Measurements from ENCODE around the gene TNFRSF6B. TPM values are rescaled to one million over a fixed set of nuclear protein-coding genes. Genes with fewer than 3 reads are reported as not detected.
"Not testable (repeated sequence)": the region's sequence is repeated elsewhere in the genome, so short reads cannot be mapped to it uniquely, and the experiment has no call there.

Gene TNFRSF6B
- total RNA-seq, 3 donors from 2014 or later (not counting 1 experiment from before 2014, with no cell fraction given): not detected

DNA sequence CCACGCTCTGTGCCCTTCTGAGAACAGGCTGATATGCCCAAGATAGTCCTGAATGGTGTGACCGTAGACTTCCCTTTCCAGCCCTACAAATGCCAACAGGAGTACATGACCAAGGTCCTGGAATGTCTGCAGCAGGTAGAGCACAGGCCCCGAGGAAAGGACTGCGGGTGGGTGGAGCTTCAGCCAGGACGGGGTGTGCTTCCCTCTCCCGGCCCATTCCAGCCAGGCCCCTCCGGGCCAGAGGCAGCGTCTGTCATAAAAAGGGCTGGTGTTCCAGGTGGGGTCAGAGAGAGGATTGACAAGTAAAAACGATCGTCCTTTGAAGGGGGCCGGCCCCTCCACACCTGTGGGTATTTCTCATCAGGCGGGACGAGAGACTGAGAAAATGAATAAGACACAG lies 37.1 kb upstream of the TNFRSF6B start:
- Mint-ChIP-seq H3K9me3 (no peaks in the 10 kb centered on the region), H3K27me3 (ENCODE audit: low read depth in 2 of 2) (peaks cover 0 to 3% of the 10 kb centered on the region in 2 donors), H3K4me3 (peak overlapping the region; percentile 97), H3K27ac (no peak overlapping the region), H3K36me3 (no peaks in the 10 kb centered on the region), H3K4me1 (peaks cover 22 to 24% of the 10 kb centered on the region in 2 donors)
- Histone ChIP-seq H3K27ac (ENCODE audit: low read length) (no peak overlapping the region), H3K9me3 (ENCODE audit: control insufficient read depth, insufficient read depth, low read length) (no peaks in the 10 kb centered on the region), H3K27me3 (ENCODE audit: control insufficient read depth, insufficient read depth, low read length) (peaks cover 7% of the 10 kb centered on the region), H3K4me3 (ENCODE audit: low read length) (no peak overlapping the region), H3K36me3 (ENCODE audit: control insufficient read depth, insufficient read depth, low read length) (peaks cover 5% of the 10 kb centered on the region), H3K4me1 (ENCODE audit: control insufficient read depth, insufficient read depth, low read length) (peaks cover 25% of the 10 kb centered on the region)
- 87% methylated on average over 13 of the region's 13 CpGs for WGBS (ENCODE audit: insufficient coverage)
- ATAC-seq: no peak
- intact Hi-C loops (cut with micrococcal nuclease): loop anchor here (5.0 kb wide), 1 partner anchor 122 kb away; the partner anchor contains the start of gene PTK6
- no peak for DNase-seq
- TF ChIP-seq, protein P1, sequence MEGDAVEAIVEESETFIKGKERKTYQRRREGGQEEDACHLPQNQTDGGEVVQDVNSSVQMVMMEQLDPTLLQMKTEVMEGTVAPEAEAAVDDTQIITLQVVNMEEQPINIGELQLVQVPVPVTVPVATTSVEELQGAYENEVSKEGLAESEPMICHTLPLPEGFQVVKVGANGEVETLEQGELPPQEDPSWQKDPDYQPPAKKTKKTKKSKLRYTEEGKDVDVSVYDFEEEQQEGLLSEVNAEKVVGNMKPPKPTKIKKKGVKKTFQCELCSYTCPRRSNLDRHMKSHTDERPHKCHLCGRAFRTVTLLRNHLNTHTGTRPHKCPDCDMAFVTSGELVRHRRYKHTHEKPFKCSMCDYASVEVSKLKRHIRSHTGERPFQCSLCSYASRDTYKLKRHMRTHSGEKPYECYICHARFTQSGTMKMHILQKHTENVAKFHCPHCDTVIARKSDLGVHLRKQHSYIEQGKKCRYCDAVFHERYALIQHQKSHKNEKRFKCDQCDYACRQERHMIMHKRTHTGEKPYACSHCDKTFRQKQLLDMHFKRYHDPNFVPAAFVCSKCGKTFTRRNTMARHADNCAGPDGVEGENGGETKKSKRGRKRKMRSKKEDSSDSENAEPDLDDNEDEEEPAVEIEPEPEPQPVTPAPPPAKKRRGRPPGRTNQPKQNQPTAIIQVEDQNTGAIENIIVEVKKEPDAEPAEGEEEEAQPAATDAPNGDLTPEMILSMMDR (IDR thresholded peaks at IDR 0.05): no peak

DNA sequence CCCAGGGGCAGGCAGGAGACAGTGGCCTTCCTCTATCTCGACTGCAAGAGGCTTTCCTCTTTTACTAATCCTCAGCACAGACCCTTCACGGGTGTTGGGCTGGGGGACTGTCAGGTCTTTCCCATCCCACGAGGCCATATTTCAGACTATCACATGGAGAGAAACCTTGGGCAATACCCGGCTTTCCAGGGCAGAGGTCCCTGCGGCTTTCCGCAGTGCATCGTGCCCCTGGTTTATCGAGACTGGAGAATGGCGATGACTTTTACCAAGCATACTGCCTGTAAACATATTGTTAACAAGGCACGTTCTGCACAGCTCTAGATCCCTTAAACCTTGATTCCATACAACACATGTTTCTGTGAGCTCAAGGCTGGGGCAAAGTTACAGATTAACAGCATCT lies 36.3 kb upstream of the TNFRSF6B start:
- H3K27me3 ChIP-seq (ENCODE audit: control insufficient read depth, insufficient read depth, low read length); H3K27me3 Mint-ChIP-seq (ENCODE audit: low read depth in 2 of 2); DNase-seq; H3K36me3 Mint-ChIP-seq; intact Hi-C loops (cut with micrococcal nuclease); H3K4me3 ChIP-seq (ENCODE audit: low read length); H3K36me3 ChIP-seq (ENCODE audit: control insufficient read depth, insufficient read depth, low read length); H3K27ac Mint-ChIP-seq; H3K9me3 Mint-ChIP-seq; H3K27ac ChIP-seq (ENCODE audit: low read length); ATAC-seq; H3K9me3 ChIP-seq (ENCODE audit: control insufficient read depth, insufficient read depth, low read length): not testable (repeated sequence)
- Mint-ChIP-seq H3K4me3 (peak overlapping the region; percentile 21), H3K4me1 (peaks cover 22 to 24% of the 10 kb centered on the region in 2 donors)
- peaks cover 20% of the 10 kb centered on the region for H3K4me1 ChIP-seq (ENCODE audit: control insufficient read depth, insufficient read depth, low read length)
- WGBS (ENCODE audit: insufficient coverage): 96% methylated on average over 10 of the region's 10 CpGs

DNA sequence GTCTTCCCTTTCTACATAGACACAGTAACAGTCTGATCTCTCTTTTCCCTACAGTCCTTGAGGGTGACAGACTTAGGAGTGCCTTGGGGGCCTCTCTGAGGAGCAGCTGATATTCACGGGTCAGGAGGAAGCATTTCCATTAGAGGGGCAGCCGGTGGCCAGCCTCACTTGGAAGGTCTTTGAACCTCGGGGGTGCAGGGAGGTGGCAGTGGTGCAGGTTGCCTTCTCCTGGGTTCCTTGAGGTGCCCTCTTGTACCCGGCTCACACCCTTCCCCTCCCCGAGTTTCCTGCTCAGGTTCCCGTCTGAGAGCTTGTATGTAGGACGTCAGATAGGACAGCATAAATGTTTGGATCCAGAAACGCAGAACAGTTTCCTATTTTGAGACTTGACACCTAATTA lies 35.8 kb upstream of the TNFRSF6B start:
- Mint-ChIP-seq H3K9me3 (no peaks in the 10 kb centered on the region), H3K36me3 (no peaks in the 10 kb centered on the region), H3K27ac (no peak overlapping the region), H3K4me3 (no peak overlapping the region), H3K27me3 (ENCODE audit: low read depth in 2 of 2) (no peaks in the 10 kb centered on the region), H3K4me1 (peaks cover 22 to 24% of the 10 kb centered on the region in 2 donors)
- DNase-seq (no peak), ATAC-seq (no peak)
- TF ChIP-seq, protein P1 (IDR thresholded peaks at IDR 0.05): no peak
- no peak overlapping the region for H3K27ac ChIP-seq (ENCODE audit: low read length)
- 93% methylated on average over 8 of the region's 8 CpGs for WGBS (ENCODE audit: insufficient coverage)
- peaks cover 20% of the 10 kb centered on the region for H3K4me1 ChIP-seq (ENCODE audit: control insufficient read depth, insufficient read depth, low read length)
- H3K9me3 ChIP-seq (ENCODE audit: control insufficient read depth, insufficient read depth, low read length): no peaks in the 10 kb centered on the region
- H3K36me3 ChIP-seq (ENCODE audit: control insufficient read depth, insufficient read depth, low read length): peaks cover 5% of the 10 kb centered on the region
- intact Hi-C loops (cut with micrococcal nuclease): no loop called here
- H3K27me3 ChIP-seq (ENCODE audit: control insufficient read depth, insufficient read depth, low read length): no peaks in the 10 kb centered on the region
- no peak overlapping the region for H3K4me3 ChIP-seq (ENCODE audit: low read length)

DNA sequence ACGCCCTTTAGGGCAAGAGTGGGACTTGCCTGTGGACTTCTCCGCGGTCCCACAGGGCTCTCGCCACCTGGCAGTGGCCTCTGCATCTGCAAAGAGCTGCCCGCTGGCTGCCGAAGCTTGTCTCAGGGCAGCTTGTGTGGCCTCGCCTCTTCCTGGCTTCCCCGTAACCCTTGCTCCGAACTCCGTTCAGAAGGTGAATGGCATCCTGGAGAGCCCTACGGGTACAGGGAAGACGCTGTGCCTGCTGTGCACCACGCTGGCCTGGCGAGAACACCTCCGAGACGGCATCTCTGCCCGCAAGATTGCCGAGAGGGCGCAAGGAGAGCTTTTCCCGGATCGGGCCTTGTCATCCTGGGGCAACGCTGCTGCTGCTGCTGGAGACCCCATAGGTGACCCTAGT lies 35.3 kb upstream of the TNFRSF6B start:
- Histone ChIP-seq H3K4me1 (ENCODE audit: control insufficient read depth, insufficient read depth, low read length) (peaks cover 20% of the 10 kb centered on the region), H3K4me3 (ENCODE audit: low read length) (no peak overlapping the region), H3K9me3 (ENCODE audit: control insufficient read depth, insufficient read depth, low read length) (no peaks in the 10 kb centered on the region), H3K36me3 (ENCODE audit: control insufficient read depth, insufficient read depth, low read length) (peaks cover 6% of the 10 kb centered on the region), H3K27ac (ENCODE audit: low read length) (no peak overlapping the region), H3K27me3 (ENCODE audit: control insufficient read depth, insufficient read depth, low read length) (no peaks in the 10 kb centered on the region)
- intact Hi-C loops (cut with micrococcal nuclease): no loop called here
- TF ChIP-seq, protein P1 (IDR thresholded peaks at IDR 0.05): no peak
- peaks cover 22 to 24% of the 10 kb centered on the region in 2 donors for H3K4me1 Mint-ChIP-seq
- H3K27me3 Mint-ChIP-seq (ENCODE audit: low read depth in 2 of 2): no peaks in the 10 kb centered on the region
- H3K36me3 Mint-ChIP-seq: no peaks in the 10 kb centered on the region
- ATAC-seq (no peak), DNase-seq (no peak)
- no peak overlapping the region for H3K4me3 Mint-ChIP-seq
- no peak overlapping the region for H3K27ac Mint-ChIP-seq
- no peaks in the 10 kb centered on the region for H3K9me3 Mint-ChIP-seq
- 95% methylated on average over 22 of the region's 22 CpGs for WGBS (ENCODE audit: insufficient coverage)

Measured in natural killer cell (primary cell).